Naive thymus-derived CD4-positive, alpha-beta T cell (primary cell): Measurements from ENCODE around the gene XXYLT1. TPM values are rescaled to one million over a fixed set of nuclear protein-coding genes. Genes with fewer than 3 reads are reported as not detected.

Experiments
- ATAC-seq: fragments of 150-1000 bp; cut with Tn5 transposase; 2 replicates; pipeline ENCODE4 v1.10.0; 2021; ENCODE audit warnings: mild to moderate bottlenecking, moderate library complexity
- CTCF ChIA-PET: fragments of 350-600 bp; sonication (Branson Sonifier 250); formaldehyde crosslinking; loops from one replicate; lab custom pipeline; 2021; ENCODE audit warnings: antibody characterized with exemption; lab: Charles Lee
- POLR2A ChIA-PET: fragments of 350-600 bp; sonication (Branson Sonifier 250); formaldehyde crosslinking; loops from one replicate; lab custom pipeline; 2021; ENCODE audit warnings: antibody characterized with exemption, inconsistent platforms; lab: Charles Lee
- DNase-seq, 9 donors: peaks; one replicate each; pipeline versions ENCODE4 v3.0.0 to v3.0.0-alpha.2; 2020 to 2022; ENCODE audit warnings: mixed read lengths in 1 of 9
- H3K27ac ChIP-seq: one replicate; pipeline ENCODE4 v1.7.0; 2013; ENCODE audit warnings: mild to moderate bottlenecking, low read depth, low read length, moderate library complexity
- H3K27me3 ChIP-seq, 2 donors: one replicate each; pipeline ENCODE4 v1.7.0; 2013; ENCODE audit warnings: low read length in 2 of 2, mild to moderate bottlenecking in 2 of 2, moderate library complexity in 2 of 2; ENCODE audit not compliant: control insufficient read depth in 2 of 2, insufficient read depth in 2 of 2
- H3K36me3 ChIP-seq, 3 experiments: 1 replicate in 2 of 3; 2 replicates in 1 of 3; pipeline ENCODE4 v1.7.0; 2013; ENCODE audit warnings: low read length in 3 of 3, mild to moderate bottlenecking in 3 of 3, moderate library complexity in 1 of 3; ENCODE audit not compliant: insufficient read depth in 3 of 3, control insufficient read depth in 2 of 3
- H3K4me1 ChIP-seq, 2 donors: one replicate each; pipeline ENCODE4 v1.7.0; 2013; ENCODE audit warnings: low read length in 2 of 2, mild to moderate bottlenecking in 2 of 2, moderate library complexity in 1 of 2; ENCODE audit not compliant: control insufficient read depth in 2 of 2, insufficient read depth in 2 of 2
- H3K4me3 ChIP-seq: 2 replicates; pipeline ENCODE4 v1.7.0; 2013; ENCODE audit warnings: mild to moderate bottlenecking, low read length
- H3K9me3 ChIP-seq, 3 experiments: 1 replicate in 2 of 3; 2 replicates in 1 of 3; pipeline ENCODE4 v1.7.0; 2013; ENCODE audit warnings: low read length in 3 of 3; ENCODE audit not compliant: control insufficient read depth in 2 of 3
- H3K27ac Mint-ChIP-seq, 9 donors: one replicate each; pipeline ENCODE4 v1.8.0; 2020 to 2022; ENCODE audit warnings: mixed read lengths in 9 of 9, mild to moderate bottlenecking in 8 of 9, moderate library complexity in 5 of 9, inconsistent platforms in 2 of 9
- H3K27me3 Mint-ChIP-seq, 5 donors: one replicate each; pipeline ENCODE4 v1.8.0; 2021 to 2022; ENCODE audit warnings: mixed read lengths in 5 of 5, mild to moderate bottlenecking in 1 of 5
- H3K36me3 Mint-ChIP-seq, 5 donors: one replicate each; pipeline ENCODE4 v1.8.0; 2020 to 2022; ENCODE audit warnings: mixed read lengths in 5 of 5, mild to moderate bottlenecking in 3 of 5, inconsistent platforms in 1 of 5
- H3K4me1 Mint-ChIP-seq, 7 donors: one replicate each; pipeline ENCODE4 v1.8.0; 2020 to 2022; ENCODE audit warnings: mixed read lengths in 7 of 7, mild to moderate bottlenecking in 3 of 7, inconsistent platforms in 1 of 7
- H3K4me3 Mint-ChIP-seq, 10 donors: one replicate each; pipeline ENCODE4 v1.8.0; 2020 to 2022; ENCODE audit warnings: mild to moderate bottlenecking in 10 of 10, mixed read lengths in 10 of 10, moderate library complexity in 6 of 10, inconsistent platforms in 2 of 10
- H3K9me3 Mint-ChIP-seq, 11 donors: one replicate each; pipeline ENCODE4 v1.8.0; 2020 to 2022; ENCODE audit warnings: mixed read lengths in 11 of 11, mild to moderate bottlenecking in 4 of 11, inconsistent platforms in 1 of 11, moderate library complexity in 1 of 11
- intact Hi-C, 2 donors: fragments of 100-400 bp; cut with micrococcal nuclease; formaldehyde crosslinking; loops; one replicate each; pipeline ENCODE4 v1.15.1; 2023
- polyA plus RNA-seq, 2 donors: library from polyadenylated mRNA; unstranded; fragments of 300-500 nt; fragmentation: Illumina TruSeq; gene quantifications; one replicate each; pipeline ENCODE4 v1.2.3, GENCODE V29; 2021
- total RNA-seq, 6 experiments: library from RNA in 5 of 6; stranded (reverse) in 5 of 6; gene quantifications; 1 replicate in 5 of 6; 2 replicates in 1 of 6; pipeline ENCODE4 v1.2.3 and lab custom pipeline; 2021 to 2026

The XXYLT1 gene
- total and polyA plus RNA-seq, 7 experiments from 2014 or later = 4.1 to 11.7 (median 7.2) TPM

- H3K4me1 ChIP-seq = peaks cover 0 to 2% of the 10 kb centered on the region in 2 donors
- DNase-seq = no peak
- no peaks in the 10 kb centered on the region for H3K9me3 ChIP-seq
- H3K9me3 Mint-ChIP-seq = peaks cover 0 to 4% (median 0%) of the 10 kb centered on the region in 11 donors
- POLR2A ChIA-PET = no interaction called here
- intact Hi-C loops = no loop called here
- no peak overlapping the region for H3K4me3 Mint-ChIP-seq
- H3K36me3 ChIP-seq = no peaks in the 10 kb centered on the region
- H3K27ac Mint-ChIP-seq = no peak overlapping the region
- no peaks in the 10 kb centered on the region for H3K27me3 Mint-ChIP-seq
- peaks cover 4 to 39% (median 23%) of the 10 kb centered on the region in 5 donors for H3K36me3 Mint-ChIP-seq
- no peak overlapping the region for H3K4me3 ChIP-seq
- no peaks in the 10 kb centered on the region for H3K27me3 ChIP-seq
- peaks cover 3 to 10% (median 8%) of the 10 kb centered on the region in 7 donors for H3K4me1 Mint-ChIP-seq
- no peak overlapping the region for H3K27ac ChIP-seq
- ATAC-seq = no peak
- CTCF ChIA-PET = interaction anchor here (0.6 kb wide), 1 partner anchor 612 kb away, joined by 3 read pairs; no protein-coding TSS in a partner anchor
These were observed 25.4 kb downstream of the XXYLT1 start for GRCh38 chr3:195245531-195245951.

DNA sequence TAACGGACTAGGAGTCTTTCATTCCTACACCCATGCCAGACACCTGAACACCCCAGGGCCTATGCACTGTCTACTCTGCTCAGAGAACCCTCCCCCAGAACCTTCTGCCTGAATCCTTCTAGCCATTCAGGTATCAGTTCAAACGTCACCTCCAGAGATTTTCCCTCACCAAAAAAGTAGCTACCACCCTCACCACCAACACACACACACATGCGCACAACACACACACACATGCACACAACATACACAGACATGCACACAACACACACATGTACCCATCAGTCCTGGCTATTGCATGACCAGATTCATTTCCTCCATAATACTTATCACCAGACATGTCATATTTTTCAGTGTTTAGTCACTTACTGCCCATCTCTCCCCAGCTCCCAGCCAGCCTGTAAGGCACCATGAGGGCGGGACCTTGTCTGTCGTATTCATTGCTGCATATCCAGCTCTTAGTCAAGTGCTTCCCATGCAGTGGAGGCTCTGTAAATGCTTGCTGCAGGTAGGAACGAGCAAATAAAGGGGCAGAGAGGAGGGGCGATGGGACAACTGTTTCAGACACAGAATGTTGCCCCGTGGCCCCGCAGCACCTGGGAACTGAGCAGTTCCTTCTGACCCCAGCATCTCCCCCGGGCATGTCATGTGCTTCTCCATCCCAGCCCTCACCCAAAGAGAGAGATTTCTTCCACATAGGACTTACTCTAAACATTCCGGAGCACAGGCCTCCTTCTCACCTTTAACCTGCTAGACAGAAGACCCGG lies 29.2 kb downstream of the XXYLT1 start:
- peaks cover 0 to 13% (median 0%) of the 10 kb centered on the region in 3 experiments for H3K9me3 ChIP-seq
- no peak overlapping the region for H3K4me3 Mint-ChIP-seq
- DNase-seq (peak in 1 of 9 donors; percentile 7), ATAC-seq (no peak)
- no peaks in the 10 kb centered on the region for H3K4me1 ChIP-seq
- H3K36me3 Mint-ChIP-seq = peaks cover 5 to 56% (median 32%) of the 10 kb centered on the region in 5 donors
- H3K27me3 ChIP-seq = no peaks in the 10 kb centered on the region
- no peaks in the 10 kb centered on the region for H3K36me3 ChIP-seq
- H3K27me3 Mint-ChIP-seq = no peaks in the 10 kb centered on the region
- H3K4me1 Mint-ChIP-seq = peaks cover 0 to 14% (median 0%) of the 10 kb centered on the region in 7 donors
- H3K27ac ChIP-seq = no peak overlapping the region
- CTCF ChIA-PET = no interaction called here
- intact Hi-C loops = no loop called here
- no peak overlapping the region for H3K27ac Mint-ChIP-seq
- H3K9me3 Mint-ChIP-seq = peaks cover 0 to 21% (median 11%) of the 10 kb centered on the region in 11 donors
- POLR2A ChIA-PET = no interaction called here
- H3K4me3 ChIP-seq = no peak overlapping the region

DNA sequence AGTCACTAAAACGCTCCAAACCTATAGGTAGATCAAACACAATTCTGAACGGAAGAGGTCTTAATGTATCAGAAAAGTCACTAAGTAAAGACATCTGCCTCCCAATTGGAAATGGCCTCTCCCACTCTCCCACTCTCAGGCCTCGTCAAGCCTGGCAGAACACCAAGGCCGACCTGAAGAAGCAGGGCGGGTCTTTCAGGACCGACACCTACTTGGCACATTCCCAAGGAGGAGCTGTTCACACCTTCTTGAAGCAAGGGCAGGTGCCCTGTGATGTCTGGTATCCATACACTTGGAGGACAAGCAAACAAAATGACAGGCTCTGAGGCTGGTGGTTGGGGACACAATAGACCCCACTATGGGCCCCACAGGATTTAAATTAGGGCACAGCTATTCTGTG lies 30.0 kb downstream of the XXYLT1 start:
- Mint-ChIP-seq H3K4me3 (no peak overlapping the region), H3K4me1 (peaks cover 0 to 14% (median 0%) of the 10 kb centered on the region in 7 donors), H3K27me3 (no peaks in the 10 kb centered on the region), H3K9me3 (peaks cover 0 to 30% (median 11%) of the 10 kb centered on the region in 11 donors), H3K36me3 (peaks cover 9 to 56% (median 27%) of the 10 kb centered on the region in 5 donors), H3K27ac (no peak overlapping the region)
- POLR2A ChIA-PET = no interaction called here
- H3K4me3 ChIP-seq = no peak overlapping the region
- no peaks in the 10 kb centered on the region for H3K36me3 ChIP-seq
- ATAC-seq = no peak
- no peaks in the 10 kb centered on the region for H3K4me1 ChIP-seq
- CTCF ChIA-PET = no interaction called here
- peak in 1 of 9 donors; percentile 17 for DNase-seq
- peaks cover 0 to 20% (median 0%) of the 10 kb centered on the region in 3 experiments for H3K9me3 ChIP-seq
- H3K27me3 ChIP-seq = no peaks in the 10 kb centered on the region
- no peak overlapping the region for H3K27ac ChIP-seq
- intact Hi-C loops = no loop called here

DNA sequence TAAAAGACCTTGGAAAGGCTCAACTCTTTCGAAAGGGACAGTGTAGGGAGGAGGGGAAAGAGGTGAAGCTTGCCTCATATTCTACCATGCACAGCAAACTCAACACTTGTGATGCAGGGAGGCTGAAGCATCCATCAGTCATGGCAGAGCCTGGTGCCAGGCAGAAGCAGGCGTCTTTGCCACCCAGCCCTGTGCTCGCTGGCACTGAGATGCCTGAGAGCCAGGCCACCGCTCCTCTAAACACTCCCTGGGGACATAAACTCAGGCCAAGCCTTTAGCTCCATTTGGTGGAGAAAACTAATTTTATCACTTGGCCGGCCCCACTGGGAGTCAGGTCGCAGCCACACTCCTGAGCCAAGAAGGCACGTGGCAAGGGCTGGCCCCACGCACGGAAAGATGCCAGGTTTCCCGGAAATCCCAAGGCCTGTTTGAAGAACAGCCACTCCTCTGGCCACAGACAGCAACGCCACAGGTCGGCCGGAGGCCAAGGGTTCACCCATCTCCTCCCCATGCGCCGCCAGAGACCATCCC lies 30.7 kb downstream of the XXYLT1 start:
- no peak for DNase-seq

GRCh38 chr3:195239121-195239520 lies 31.8 kb downstream of the XXYLT1 start:
- H3K4me1 ChIP-seq = no peaks in the 10 kb centered on the region
- intact Hi-C loops = no loop called here
- Mint-ChIP-seq H3K36me3 (peaks cover 9 to 52% (median 28%) of the 10 kb centered on the region in 5 donors), H3K4me3 (no peak overlapping the region), H3K27ac (no peak overlapping the region), H3K4me1 (peaks cover 0 to 13% (median 0%) of the 10 kb centered on the region in 7 donors), H3K9me3 (peaks cover 0 to 44% (median 19%) of the 10 kb centered on the region in 11 donors), H3K27me3 (no peaks in the 10 kb centered on the region)
- H3K4me3 ChIP-seq = no peak overlapping the region
- ATAC-seq (no peak), DNase-seq (no peak)
- peaks cover 0 to 20% (median 0%) of the 10 kb centered on the region in 3 experiments for H3K9me3 ChIP-seq
- H3K36me3 ChIP-seq = no peaks in the 10 kb centered on the region
- ChIA-PET CTCF (no interaction called here), POLR2A (no interaction called here)
- H3K27ac ChIP-seq = no peak overlapping the region
- no peaks in the 10 kb centered on the region for H3K27me3 ChIP-seq

More for the DNA sequence above, 30.7 kb downstream of the XXYLT1 start:
- Histone ChIP-seq H3K4me3 (no peak overlapping the region), H3K27me3 (no peaks in the 10 kb centered on the region), H3K4me1 (no peaks in the 10 kb centered on the region), H3K27ac (no peak overlapping the region), H3K36me3 (no peaks in the 10 kb centered on the region), H3K9me3 (peaks cover 0 to 20% (median 0%) of the 10 kb centered on the region in 3 experiments)
- ATAC-seq = no peak
- POLR2A ChIA-PET = no interaction called here
- H3K4me1 Mint-ChIP-seq = peaks cover 0 to 14% (median 0%) of the 10 kb centered on the region in 7 donors
- H3K27ac Mint-ChIP-seq = no peak overlapping the region
- intact Hi-C loops = no loop called here
- H3K27me3 Mint-ChIP-seq = no peaks in the 10 kb centered on the region
- peaks cover 0 to 35% (median 12%) of the 10 kb centered on the region in 11 donors for H3K9me3 Mint-ChIP-seq
- CTCF ChIA-PET = no interaction called here
- H3K36me3 Mint-ChIP-seq = peaks cover 9 to 53% (median 28%) of the 10 kb centered on the region in 5 donors
- H3K4me3 Mint-ChIP-seq = no peak overlapping the region

- DNase-seq (no peak), ATAC-seq (no peak)
- peaks cover 0 to 20% (median 0%) of the 10 kb centered on the region in 3 experiments for H3K9me3 ChIP-seq
- H3K36me3 ChIP-seq = no peaks in the 10 kb centered on the region
- H3K27ac ChIP-seq = no peak overlapping the region
- no peak overlapping the region for H3K4me3 ChIP-seq
- no peaks in the 10 kb centered on the region for H3K4me1 ChIP-seq
- Mint-ChIP-seq H3K9me3 (peaks cover 0 to 44% (median 19%) of the 10 kb centered on the region in 11 donors), H3K27ac (no peak overlapping the region), H3K4me3 (no peak overlapping the region), H3K36me3 (peaks cover 9 to 52% (median 28%) of the 10 kb centered on the region in 5 donors), H3K27me3 (no peaks in the 10 kb centered on the region), H3K4me1 (peaks cover 0 to 10% (median 0%) of the 10 kb centered on the region in 7 donors)
- no peaks in the 10 kb centered on the region for H3K27me3 ChIP-seq
- CTCF ChIA-PET = no interaction called here
- intact Hi-C loops = no loop called here
- POLR2A ChIA-PET = no interaction called here
These were observed 32.3 kb downstream of the XXYLT1 start for GRCh38 chr3:195238586-195239118.
